BLaER1 treated with 17β-estradiol and CSF1 and Interleukin-3, amounts not matched to agents 10 nM and 100 nM (cell line): ENCODE data around the gene BCORL1.

Experiments used
- H3K27ac ChIP-seq, 11 experiments: shearing (Covaris generic); formaldehyde crosslinking; 2 replicates each; pipeline ENCODE4 v1.8.1; 2022
- H3K27me3 ChIP-seq, 11 experiments: shearing (Covaris generic); formaldehyde crosslinking; 2 replicates each; pipeline ENCODE4 v1.8.1; 2022
- H3K36me3 ChIP-seq, 11 experiments: shearing (Covaris generic); formaldehyde crosslinking; 2 replicates each; pipeline ENCODE4 v1.8.1; 2022
- H3K4me1 ChIP-seq, 10 experiments: shearing (Covaris generic); formaldehyde crosslinking; 2 replicates each; pipeline ENCODE4 v1.8.1; 2022
- H3K4me2 ChIP-seq, 11 experiments: shearing (Covaris generic); formaldehyde crosslinking; 2 replicates each; pipeline ENCODE4 v1.8.1; 2022
- H3K4me3 ChIP-seq, 10 experiments: shearing (Covaris generic); formaldehyde crosslinking; 2 replicates each; pipeline ENCODE4 v1.8.1; 2022
- H3K9ac ChIP-seq, 11 experiments: shearing (Covaris generic); formaldehyde crosslinking; 2 replicates each; pipeline ENCODE4 v1.8.1; 2022
- H3K9me3 ChIP-seq, 11 experiments: shearing (Covaris generic); formaldehyde crosslinking; replicated peaks in 1 of 11; 2 replicates each; pipeline ENCODE4 v1.8.1; 2022
- H4K20me1 ChIP-seq, 11 experiments: shearing (Covaris generic); formaldehyde crosslinking; 2 replicates each; pipeline ENCODE4 v1.8.1; 2022
- Cebpa-rat ChIP-seq, 11 experiments: shearing (Covaris generic); IDR thresholded peaks; 2 replicates each; pipeline ENCODE4 v1.8.1; 2022

The BCORL1 gene

DNA sequence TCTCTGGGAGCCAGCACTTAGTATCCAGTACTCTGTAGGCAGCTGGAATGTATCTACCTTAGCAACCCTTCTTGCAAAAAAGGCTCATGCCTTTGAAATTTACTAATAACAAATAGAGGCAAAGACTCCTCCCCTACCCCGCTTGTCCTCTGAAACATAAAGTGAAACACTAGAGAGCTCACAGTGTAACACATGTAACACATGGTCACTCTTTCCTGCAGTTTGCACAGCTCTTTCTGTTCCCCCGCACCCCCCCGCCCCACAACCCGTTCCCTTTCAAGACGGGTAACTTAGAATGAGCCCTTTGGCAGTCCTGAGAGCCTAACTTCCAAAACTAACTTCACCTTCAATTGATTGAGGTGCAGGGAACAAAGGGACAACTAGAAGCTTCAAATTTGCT lies 6.0 kb upstream of the BCORL1 start:
- Histone ChIP-seq H3K9ac (no peak overlapping the region), H3K4me2 (peak overlapping the region in 9 of 11 experiments; percentile 13 to 67 (median 58); a peak in 15 of 22 replicates)

DNA sequence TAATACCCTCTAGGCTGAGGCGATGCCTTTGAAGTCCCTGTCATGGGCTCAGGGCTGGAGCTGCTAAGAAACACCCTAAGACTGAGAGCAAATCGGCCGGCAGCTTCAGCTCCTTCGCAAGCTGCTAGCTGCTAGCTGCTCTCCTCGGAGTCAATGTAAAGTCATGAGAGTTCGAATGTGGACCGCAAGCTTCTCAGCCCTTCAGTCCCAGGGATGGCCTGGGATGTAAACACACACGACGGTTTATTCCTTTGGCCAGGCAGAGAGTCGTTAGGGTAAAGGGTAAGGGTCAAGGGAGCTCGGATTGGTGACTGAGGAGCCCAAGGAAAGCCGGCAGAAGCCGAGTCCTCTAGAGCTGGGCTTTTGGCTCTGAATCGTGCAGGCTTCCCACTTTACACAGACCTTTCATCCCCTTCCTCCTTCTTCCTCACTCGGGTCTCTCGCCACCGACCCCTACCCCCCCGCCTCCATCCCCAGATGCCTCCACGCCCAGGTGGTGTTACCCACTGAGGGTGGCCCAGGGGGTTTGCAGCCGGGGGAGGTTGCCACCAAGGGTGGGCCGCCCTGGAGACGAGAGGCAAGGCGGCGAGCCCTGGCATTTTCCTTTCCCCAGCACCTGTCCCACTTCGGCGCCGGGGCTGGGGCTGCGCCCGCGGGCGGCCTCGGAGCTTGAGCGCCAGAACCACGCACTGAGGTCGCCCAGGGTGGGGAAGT lies 3.1 kb upstream of the BCORL1 start:
- Histone ChIP-seq H4K20me1 (peaks cover 0 to 2% (median under 1%) of the 10 kb centered on the region in 11 experiments; a peak in 10 of 22 replicates), H3K27me3 (peaks cover 17 to 49% (median 33%) of the 10 kb centered on the region in 11 experiments), H3K4me1 (peaks cover 0 to 37% (median 31%) of the 10 kb centered on the region in 10 experiments; a peak in 16 of 20 replicates), H3K4me3 (no peak overlapping the region; a peak in 1 of 20 replicates), H3K36me3 (no peaks in the 10 kb centered on the region), H3K9me3 (peaks cover 0 to 16% (median under 1%) of the 10 kb centered on the region in 11 experiments; a peak in 11 of 22 replicates), H3K9ac (peak overlapping the region in 1 of 11 experiments; percentile 28; a peak in 1 of 22 replicates), H3K4me2 (peak overlapping the region; percentile 22 to 66 (median 58); a peak in 15 of 22 replicates), H3K27ac (no peak overlapping the region; a peak in 1 of 22 replicates)
- no peak for TF ChIP-seq Cebpa-rat (IDR thresholded peaks at IDR 0.05)

More for the DNA sequence above, 6.0 kb upstream of the BCORL1 start:
- peaks cover 0 to 7% (median 0%) of the 10 kb centered on the region in 11 experiments; a peak in 9 of 22 replicates for H3K9me3 ChIP-seq
- H3K4me3 ChIP-seq, result no peak overlapping the region
- H3K36me3 ChIP-seq, result no peaks in the 10 kb centered on the region
- no peak overlapping the region for H3K27ac ChIP-seq
- H3K4me1 ChIP-seq, result peaks cover 0 to 36% (median 31%) of the 10 kb centered on the region in 10 experiments; a peak in 16 of 20 replicates
- no peak for TF ChIP-seq Cebpa-rat (IDR thresholded peaks at IDR 0.05)
- H4K20me1 ChIP-seq, result no peaks in the 10 kb centered on the region; a peak in 2 of 22 replicates
- peaks cover 32 to 78% (median 60%) of the 10 kb centered on the region in 11 experiments for H3K27me3 ChIP-seq

DNA sequence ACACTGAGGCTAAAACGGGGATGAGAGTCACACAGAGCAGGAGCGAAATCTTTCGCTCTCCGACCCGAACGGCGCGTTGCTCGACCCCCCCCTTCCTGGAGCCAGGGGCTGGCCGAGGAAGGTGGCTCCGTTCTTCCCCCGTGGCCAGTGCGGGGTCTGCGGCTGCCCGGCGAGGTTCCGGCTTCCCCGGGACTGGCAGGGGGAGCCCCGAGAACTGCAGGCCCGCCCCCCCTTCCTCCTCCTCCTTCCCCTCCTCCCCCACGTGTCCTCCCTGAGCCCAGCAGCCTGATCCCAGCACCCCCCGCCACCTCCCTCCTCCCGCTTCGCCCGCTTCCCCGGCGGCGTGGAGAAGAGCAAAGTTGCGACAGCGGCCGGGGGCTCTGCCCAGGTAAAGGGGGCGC lies 2.4 kb upstream of the BCORL1 start:
- Histone ChIP-seq H3K4me3 (peak overlapping the region in 4 of 10 experiments; percentile 66 to 74 (median 67); a peak in 10 of 20 replicates), H4K20me1 (peaks cover 0 to 8% (median 7%) of the 10 kb centered on the region in 11 experiments; a peak in 13 of 22 replicates), H3K4me1 (peaks cover 0 to 41% (median 34%) of the 10 kb centered on the region in 10 experiments; a peak in 17 of 20 replicates), H3K9ac (peak overlapping the region in 4 of 11 experiments; percentile 29 to 82 (median 78); a peak in 7 of 22 replicates), H3K9me3 (peaks cover 0 to 22% (median 7%) of the 10 kb centered on the region in 11 experiments; a peak in 12 of 22 replicates), H3K27ac (peak overlapping the region in 2 of 11 experiments; percentile 30 to 71; a peak in 1 of 22 replicates), H3K36me3 (no peaks in the 10 kb centered on the region), H3K27me3 (peaks cover 17 to 43% (median 28%) of the 10 kb centered on the region in 11 experiments; a peak in 21 of 22 replicates), H3K4me2 (peak overlapping the region in 8 of 11 experiments; percentile 25 to 90 (median 68); a peak in 12 of 22 replicates)
- TF ChIP-seq Cebpa-rat (IDR thresholded peaks at IDR 0.05), result no peak

DNA sequence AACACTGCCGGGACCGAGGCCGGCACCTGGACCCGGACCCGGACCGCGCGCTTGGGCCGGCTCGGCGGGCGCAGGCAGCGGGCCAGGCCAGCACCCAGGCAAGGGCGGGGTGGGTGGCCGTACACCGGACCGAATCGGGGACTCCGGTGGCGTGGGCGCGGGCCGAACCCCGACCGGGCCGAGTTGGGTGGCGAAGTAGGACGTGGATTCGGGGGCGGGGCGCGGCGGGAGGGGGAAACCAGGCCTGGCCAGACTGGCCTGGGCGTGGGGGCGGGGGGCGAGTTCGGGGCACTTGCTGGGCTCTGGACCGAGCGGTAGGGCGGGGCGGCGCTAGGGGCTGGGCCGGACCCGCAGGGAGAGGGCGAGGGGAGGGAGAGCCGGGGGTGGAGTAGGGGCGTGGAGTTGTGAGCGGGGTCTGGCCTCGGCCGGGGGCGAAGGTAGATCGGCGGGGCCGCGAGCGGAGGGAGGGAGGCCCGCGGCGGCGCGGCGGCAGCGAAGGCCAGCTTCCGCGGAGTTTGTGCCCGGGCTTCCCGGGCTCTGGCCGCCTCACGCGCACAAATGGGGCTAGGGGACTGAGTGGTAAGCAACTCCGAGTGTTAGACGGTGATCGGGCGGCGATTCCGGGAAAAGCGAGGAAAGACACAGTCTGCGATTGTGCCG lies 1.8 kb upstream of the BCORL1 start:
- peak overlapping the region; percentile 75 to 90 (median 84) for H3K4me2 ChIP-seq

DNA sequence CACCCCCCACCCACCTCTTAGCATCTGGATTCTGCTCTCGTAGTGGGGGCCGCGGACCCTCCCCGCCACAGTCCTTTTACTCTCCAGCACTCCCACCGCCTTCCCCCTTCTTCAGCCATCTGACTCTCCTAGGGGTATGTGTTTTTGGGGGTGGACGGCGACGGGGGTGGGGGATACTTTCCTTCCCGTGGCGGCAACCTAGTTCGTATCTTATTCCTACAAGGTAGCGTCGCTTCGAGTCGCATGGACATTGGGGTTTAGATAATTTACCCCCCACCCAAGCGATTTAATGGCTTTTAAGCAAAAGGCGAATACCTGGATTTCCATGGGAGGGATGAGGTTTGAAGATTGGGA lies 1.3 kb upstream of the BCORL1 start:
- Histone ChIP-seq H3K4me1 (peaks cover 11 to 48% (median 40%) of the 10 kb centered on the region in 10 experiments; a peak in 19 of 20 replicates), H3K4me3 (peak overlapping the region in 5 of 10 experiments; percentile 63 to 74 (median 66); a peak in 13 of 20 replicates), H3K36me3 (no peaks in the 10 kb centered on the region), H3K4me2 (peak overlapping the region; percentile 75 to 90 (median 84)), H4K20me1 (peaks cover 0 to 20% (median 18%) of the 10 kb centered on the region in 11 experiments; a peak in 14 of 22 replicates), H3K9ac (peak overlapping the region in 10 of 11 experiments; percentile 62 to 84 (median 76)), H3K27ac (peak overlapping the region in 10 of 11 experiments; percentile 20 to 71 (median 58); a peak in 17 of 22 replicates), H3K9me3 (peaks cover 0 to 28% (median 9%) of the 10 kb centered on the region in 11 experiments; a peak in 12 of 22 replicates), H3K27me3 (peaks cover 12 to 42% (median 27%) of the 10 kb centered on the region in 11 experiments)
- no peak for TF ChIP-seq Cebpa-rat (IDR thresholded peaks at IDR 0.05)

More for the DNA sequence above, 1.8 kb upstream of the BCORL1 start:
- peaks cover 0 to 15% (median 13%) of the 10 kb centered on the region in 11 experiments; a peak in 14 of 22 replicates for H4K20me1 ChIP-seq
- peak overlapping the region in 5 of 10 experiments; percentile 63 to 74 (median 66); a peak in 13 of 20 replicates for H3K4me3 ChIP-seq
- peaks cover 16 to 42% (median 27%) of the 10 kb centered on the region in 11 experiments for H3K27me3 ChIP-seq
- H3K27ac ChIP-seq, result peak overlapping the region in 10 of 11 experiments; percentile 38 to 71 (median 59); a peak in 17 of 22 replicates
- no peak for TF ChIP-seq Cebpa-rat (IDR thresholded peaks at IDR 0.05)
- H3K4me1 ChIP-seq, result peaks cover 6 to 48% (median 41%) of the 10 kb centered on the region in 10 experiments; a peak in 19 of 20 replicates
- H3K36me3 ChIP-seq, result no peaks in the 10 kb centered on the region
- peaks cover 0 to 28% (median 9%) of the 10 kb centered on the region in 11 experiments; a peak in 12 of 22 replicates for H3K9me3 ChIP-seq
- peak overlapping the region in 10 of 11 experiments; percentile 62 to 84 (median 76) for H3K9ac ChIP-seq

- peaks cover 16 to 42% (median 31%) of the 10 kb centered on the region in 11 experiments for H3K27me3 ChIP-seq
- peaks cover 0 to 28% (median 9%) of the 10 kb centered on the region in 11 experiments; a peak in 12 of 22 replicates for H3K9me3 ChIP-seq
- peak overlapping the region; percentile 75 to 90 (median 84) for H3K4me2 ChIP-seq
- peak overlapping the region in 10 of 11 experiments; percentile 62 to 84 (median 76); a peak in 19 of 22 replicates for H3K9ac ChIP-seq
- peaks cover 0 to 26% (median 25%) of the 10 kb centered on the region in 11 experiments; a peak in 16 of 22 replicates for H4K20me1 ChIP-seq
- peak overlapping the region in 5 of 10 experiments; percentile 63 to 74 (median 66); a peak in 13 of 20 replicates for H3K4me3 ChIP-seq
- peaks cover 16 to 44% (median 36%) of the 10 kb centered on the region in 10 experiments; a peak in 19 of 20 replicates for H3K4me1 ChIP-seq
- H3K36me3 ChIP-seq, result no peaks in the 10 kb centered on the region
- TF ChIP-seq Cebpa-rat (IDR thresholded peaks at IDR 0.05), result no peak
- peak overlapping the region in 8 of 11 experiments; percentile 17 to 71 (median 57); a peak in 8 of 22 replicates for H3K27ac ChIP-seq
Measured at GRCh38 chrX:129981752-129982299, 609 bp upstream of the BCORL1 start.

GRCh38 chrX:129983575-129984110 lies 1.2 kb downstream of the BCORL1 start:
- no peak overlapping the region for H3K9ac ChIP-seq
- peaks cover 0 to 28% (median 9%) of the 10 kb centered on the region in 11 experiments; a peak in 12 of 22 replicates for H3K9me3 ChIP-seq
- peak overlapping the region in 2 of 11 experiments; percentile 35 to 51; a peak in 1 of 22 replicates for H3K27ac ChIP-seq
- no peak overlapping the region for H3K4me2 ChIP-seq
- H3K4me3 ChIP-seq, result no peak overlapping the region
- H3K27me3 ChIP-seq, result peaks cover 24 to 41% (median 30%) of the 10 kb centered on the region in 11 experiments; a peak in 21 of 22 replicates
- no peaks in the 10 kb centered on the region for H3K36me3 ChIP-seq
- peaks cover 12 to 26% (median 22%) of the 10 kb centered on the region in 10 experiments; a peak in 19 of 20 replicates for H3K4me1 ChIP-seq
- H4K20me1 ChIP-seq, result peaks cover 3 to 44% (median 40%) of the 10 kb centered on the region in 11 experiments; a peak in 18 of 22 replicates
- TF ChIP-seq Cebpa-rat (IDR thresholded peaks at IDR 0.05), result no peak
